ENCODE measurements around the gene FHL2.

FHL2 gene

DNA sequence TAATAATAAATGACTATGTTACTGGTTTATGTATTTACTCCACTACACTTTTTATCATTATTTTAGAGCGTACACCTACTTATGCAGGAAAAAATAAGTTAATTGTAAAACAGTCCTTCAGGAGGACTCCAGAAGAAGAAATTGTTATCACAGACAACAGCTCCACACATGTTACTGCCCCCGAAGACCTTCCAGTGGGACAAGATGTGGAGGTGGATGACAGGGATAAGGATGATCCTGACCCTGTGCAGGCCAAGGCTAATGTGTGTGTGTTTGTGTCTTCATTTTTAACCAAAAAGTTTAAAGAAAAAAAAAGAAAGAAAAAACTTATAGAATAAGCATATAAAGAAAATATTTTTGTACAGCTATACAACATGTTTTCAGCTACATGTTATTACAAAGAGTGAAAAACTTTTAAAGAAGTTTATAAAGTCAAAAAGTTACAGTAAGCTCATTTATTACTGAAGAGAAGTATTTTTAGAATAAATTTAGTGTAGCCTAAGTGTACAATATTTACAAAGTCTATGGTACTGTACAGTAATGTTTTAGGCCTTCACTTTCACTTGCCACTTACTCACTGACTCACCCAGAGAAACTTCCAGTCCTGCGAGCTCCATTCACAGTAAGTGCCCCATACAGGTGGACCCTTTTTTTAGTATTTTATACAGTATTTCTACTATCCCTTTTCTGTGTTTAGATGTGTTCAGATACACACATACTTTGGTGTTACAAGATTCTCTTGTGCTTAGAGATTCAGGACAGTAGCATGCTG lies 76.8 kb downstream of the FHL2 start:
- no peaks in the 10 kb centered on the region for H3K4me1 ChIP-seq
- no peak overlapping the region for H3K4me3 ChIP-seq (ENCODE audit: low read depth, low read length)
- H3K27me3 ChIP-seq: no peaks in the 10 kb centered on the region
- DNase-seq: no peak
- H3K9me3 ChIP-seq: no peaks in the 10 kb centered on the region
- H3K36me3 ChIP-seq: no peaks in the 10 kb centered on the region
- TF ChIP-seq, protein P1, sequence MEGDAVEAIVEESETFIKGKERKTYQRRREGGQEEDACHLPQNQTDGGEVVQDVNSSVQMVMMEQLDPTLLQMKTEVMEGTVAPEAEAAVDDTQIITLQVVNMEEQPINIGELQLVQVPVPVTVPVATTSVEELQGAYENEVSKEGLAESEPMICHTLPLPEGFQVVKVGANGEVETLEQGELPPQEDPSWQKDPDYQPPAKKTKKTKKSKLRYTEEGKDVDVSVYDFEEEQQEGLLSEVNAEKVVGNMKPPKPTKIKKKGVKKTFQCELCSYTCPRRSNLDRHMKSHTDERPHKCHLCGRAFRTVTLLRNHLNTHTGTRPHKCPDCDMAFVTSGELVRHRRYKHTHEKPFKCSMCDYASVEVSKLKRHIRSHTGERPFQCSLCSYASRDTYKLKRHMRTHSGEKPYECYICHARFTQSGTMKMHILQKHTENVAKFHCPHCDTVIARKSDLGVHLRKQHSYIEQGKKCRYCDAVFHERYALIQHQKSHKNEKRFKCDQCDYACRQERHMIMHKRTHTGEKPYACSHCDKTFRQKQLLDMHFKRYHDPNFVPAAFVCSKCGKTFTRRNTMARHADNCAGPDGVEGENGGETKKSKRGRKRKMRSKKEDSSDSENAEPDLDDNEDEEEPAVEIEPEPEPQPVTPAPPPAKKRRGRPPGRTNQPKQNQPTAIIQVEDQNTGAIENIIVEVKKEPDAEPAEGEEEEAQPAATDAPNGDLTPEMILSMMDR (IDR thresholded peaks at IDR 0.05; ENCODE audit: low read depth, low read length): no peak

DNA sequence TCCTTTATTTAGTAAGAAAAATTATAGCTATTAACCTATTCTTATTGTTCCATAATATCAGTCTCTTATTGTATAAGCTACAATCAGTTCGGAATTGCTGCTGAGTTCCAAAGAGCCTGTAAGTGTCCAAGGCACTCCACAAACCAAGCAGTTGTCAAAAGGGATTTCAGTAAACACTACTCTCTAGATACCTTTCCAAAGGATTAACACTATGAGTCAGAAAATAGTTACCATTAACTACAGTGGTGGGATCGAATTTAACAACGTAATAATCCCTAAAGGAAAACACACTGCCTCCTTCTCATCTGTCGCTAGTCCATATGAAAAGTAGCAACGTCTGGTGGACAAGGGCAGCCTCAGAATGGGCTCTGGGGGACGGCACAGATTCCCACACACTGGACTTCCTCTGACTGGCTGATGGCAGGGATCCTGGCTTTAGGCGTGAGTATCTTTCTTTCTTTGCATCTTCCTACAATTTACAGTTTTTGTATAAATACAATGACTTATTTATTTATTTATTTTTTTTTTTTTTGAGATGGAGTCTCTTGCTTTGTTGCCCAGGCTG lies 78.1 kb downstream of the FHL2 start:
- Histone ChIP-seq H3K36me3 (no peaks in the 10 kb centered on the region), H3K4me1 (no peaks in the 10 kb centered on the region), H3K27me3 (no peaks in the 10 kb centered on the region), H3K4me3 (ENCODE audit: low read depth, low read length) (no peak overlapping the region), H3K9me3 (no peaks in the 10 kb centered on the region)
- DNase-seq: no peak
- TF ChIP-seq, protein P1 (IDR thresholded peaks at IDR 0.05; ENCODE audit: low read depth, low read length): no peak

DNA sequence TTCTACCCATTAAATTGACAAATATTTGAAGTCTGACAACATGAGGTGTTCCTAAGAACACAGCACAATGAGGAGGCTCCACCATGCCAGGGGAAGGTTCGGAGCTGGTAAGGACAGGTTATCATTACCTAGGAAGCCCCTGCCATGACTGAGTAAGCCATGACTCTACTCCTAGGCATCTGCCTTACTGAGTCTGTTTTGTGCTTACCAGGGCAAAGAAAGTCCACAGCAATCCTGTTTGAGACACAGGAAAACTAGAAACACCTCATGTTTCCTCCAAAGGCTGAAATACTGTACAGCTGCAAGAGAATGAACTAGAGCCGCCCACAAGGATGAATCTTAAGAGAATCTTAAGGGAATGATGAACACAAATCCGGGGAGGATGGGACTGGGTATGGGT lies 80.9 kb downstream of the FHL2 start:
- DNase-seq: no peak
- H3K9me3 ChIP-seq: no peaks in the 10 kb centered on the region
- no peak overlapping the region for H3K4me3 ChIP-seq (ENCODE audit: low read depth, low read length)
- H3K36me3 ChIP-seq: no peaks in the 10 kb centered on the region
- no peaks in the 10 kb centered on the region for H3K27me3 ChIP-seq
- H3K4me1 ChIP-seq: no peaks in the 10 kb centered on the region
- TF ChIP-seq, protein P1 (IDR thresholded peaks at IDR 0.05; ENCODE audit: low read depth, low read length): no peak

DNA sequence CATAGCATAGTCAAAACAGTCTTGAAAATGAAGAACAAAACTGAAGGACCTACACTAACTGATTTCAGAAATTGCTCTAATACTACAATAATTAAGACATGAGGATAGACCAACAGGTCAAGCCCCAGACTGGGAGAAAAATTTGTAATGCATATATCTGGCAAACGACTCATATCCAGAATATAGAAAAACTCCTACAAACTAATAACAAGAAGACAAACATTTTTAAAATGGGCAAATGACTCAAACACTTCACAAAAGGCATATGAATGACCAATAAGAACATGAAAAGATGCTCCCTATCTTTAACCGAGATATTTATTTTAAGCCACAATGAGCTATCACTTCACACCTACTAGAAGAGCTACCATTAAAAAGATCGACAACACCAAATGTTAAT lies 83.5 kb downstream of the FHL2 start:
- no peak for DNase-seq
- no peak overlapping the region for H3K4me3 ChIP-seq (ENCODE audit: low read depth, low read length)
- TF ChIP-seq, protein P1 (IDR thresholded peaks at IDR 0.05; ENCODE audit: low read depth, low read length): no peak
- no peaks in the 10 kb centered on the region for H3K4me1 ChIP-seq
- H3K27me3 ChIP-seq: no peaks in the 10 kb centered on the region
- H3K9me3 ChIP-seq: no peaks in the 10 kb centered on the region
- H3K36me3 ChIP-seq: no peaks in the 10 kb centered on the region

DNA sequence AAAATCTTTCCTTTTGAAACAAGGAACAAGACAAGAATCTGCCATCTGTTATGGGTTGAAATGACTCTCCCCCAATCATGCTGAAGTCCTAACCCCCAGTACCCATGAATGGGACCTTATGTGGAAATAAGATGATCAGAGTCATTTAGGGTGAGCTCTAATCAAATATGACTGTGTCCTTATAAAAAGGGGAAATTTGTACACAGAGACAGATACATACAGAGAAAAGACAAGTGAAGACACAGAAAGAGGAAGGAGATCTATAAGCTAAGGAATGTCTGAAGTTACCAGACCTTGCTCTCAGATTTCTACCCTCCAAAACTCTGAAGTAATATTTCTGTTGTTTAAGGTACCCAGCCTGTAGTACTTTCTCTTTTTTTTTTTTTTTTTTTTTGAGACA lies 85.0 kb downstream of the FHL2 start:
- Histone ChIP-seq H3K36me3 (no peaks in the 10 kb centered on the region), H3K4me3 (ENCODE audit: low read depth, low read length) (no peak overlapping the region), H3K4me1 (no peaks in the 10 kb centered on the region), H3K27me3 (no peaks in the 10 kb centered on the region), H3K9me3 (no peaks in the 10 kb centered on the region)
- TF ChIP-seq, protein P1 (IDR thresholded peaks at IDR 0.05; ENCODE audit: low read depth, low read length): no peak
- DNase-seq: no peak

All from BE2C (cell line).